Measurements from ENCODE around the gene PDP2.

DNA sequence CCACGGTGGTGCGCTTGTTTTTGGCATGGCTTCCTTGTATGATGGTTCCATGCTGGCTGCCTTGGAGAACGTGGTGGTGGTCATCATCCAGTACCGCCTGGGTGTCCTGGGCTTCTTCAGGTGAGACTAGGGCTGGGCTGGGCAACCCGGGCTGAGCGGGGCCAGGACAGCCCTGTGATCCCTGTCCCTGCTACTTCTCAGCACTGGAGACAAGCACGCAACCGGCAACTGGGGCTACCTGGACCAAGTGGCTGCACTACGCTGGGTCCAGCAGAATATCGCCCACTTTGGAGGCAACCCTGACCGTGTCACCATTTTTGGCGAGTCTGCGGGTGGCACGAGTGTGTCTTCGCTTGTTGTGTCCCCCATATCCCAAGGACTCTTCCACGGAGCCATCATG, 59.9 kb downstream of the PDP2 start:
- TF ChIP-seq GABPA (IDR thresholded peaks at IDR 0.05; ENCODE audit: low read depth) (no peak), POLR2AphosphoS5 (IDR thresholded peaks at IDR 0.05; ENCODE audit: low read depth) (no peak), SPI1 (IDR thresholded peaks at IDR 0.05; ENCODE audit: borderline replicate concordance, low read depth) (no peak)
- TF ChIP-seq, protein P1, sequence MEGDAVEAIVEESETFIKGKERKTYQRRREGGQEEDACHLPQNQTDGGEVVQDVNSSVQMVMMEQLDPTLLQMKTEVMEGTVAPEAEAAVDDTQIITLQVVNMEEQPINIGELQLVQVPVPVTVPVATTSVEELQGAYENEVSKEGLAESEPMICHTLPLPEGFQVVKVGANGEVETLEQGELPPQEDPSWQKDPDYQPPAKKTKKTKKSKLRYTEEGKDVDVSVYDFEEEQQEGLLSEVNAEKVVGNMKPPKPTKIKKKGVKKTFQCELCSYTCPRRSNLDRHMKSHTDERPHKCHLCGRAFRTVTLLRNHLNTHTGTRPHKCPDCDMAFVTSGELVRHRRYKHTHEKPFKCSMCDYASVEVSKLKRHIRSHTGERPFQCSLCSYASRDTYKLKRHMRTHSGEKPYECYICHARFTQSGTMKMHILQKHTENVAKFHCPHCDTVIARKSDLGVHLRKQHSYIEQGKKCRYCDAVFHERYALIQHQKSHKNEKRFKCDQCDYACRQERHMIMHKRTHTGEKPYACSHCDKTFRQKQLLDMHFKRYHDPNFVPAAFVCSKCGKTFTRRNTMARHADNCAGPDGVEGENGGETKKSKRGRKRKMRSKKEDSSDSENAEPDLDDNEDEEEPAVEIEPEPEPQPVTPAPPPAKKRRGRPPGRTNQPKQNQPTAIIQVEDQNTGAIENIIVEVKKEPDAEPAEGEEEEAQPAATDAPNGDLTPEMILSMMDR (IDR thresholded peaks at IDR 0.05; ENCODE audit: insufficient read depth, low read length): no peak
- TF ChIP-seq, protein P2, sequence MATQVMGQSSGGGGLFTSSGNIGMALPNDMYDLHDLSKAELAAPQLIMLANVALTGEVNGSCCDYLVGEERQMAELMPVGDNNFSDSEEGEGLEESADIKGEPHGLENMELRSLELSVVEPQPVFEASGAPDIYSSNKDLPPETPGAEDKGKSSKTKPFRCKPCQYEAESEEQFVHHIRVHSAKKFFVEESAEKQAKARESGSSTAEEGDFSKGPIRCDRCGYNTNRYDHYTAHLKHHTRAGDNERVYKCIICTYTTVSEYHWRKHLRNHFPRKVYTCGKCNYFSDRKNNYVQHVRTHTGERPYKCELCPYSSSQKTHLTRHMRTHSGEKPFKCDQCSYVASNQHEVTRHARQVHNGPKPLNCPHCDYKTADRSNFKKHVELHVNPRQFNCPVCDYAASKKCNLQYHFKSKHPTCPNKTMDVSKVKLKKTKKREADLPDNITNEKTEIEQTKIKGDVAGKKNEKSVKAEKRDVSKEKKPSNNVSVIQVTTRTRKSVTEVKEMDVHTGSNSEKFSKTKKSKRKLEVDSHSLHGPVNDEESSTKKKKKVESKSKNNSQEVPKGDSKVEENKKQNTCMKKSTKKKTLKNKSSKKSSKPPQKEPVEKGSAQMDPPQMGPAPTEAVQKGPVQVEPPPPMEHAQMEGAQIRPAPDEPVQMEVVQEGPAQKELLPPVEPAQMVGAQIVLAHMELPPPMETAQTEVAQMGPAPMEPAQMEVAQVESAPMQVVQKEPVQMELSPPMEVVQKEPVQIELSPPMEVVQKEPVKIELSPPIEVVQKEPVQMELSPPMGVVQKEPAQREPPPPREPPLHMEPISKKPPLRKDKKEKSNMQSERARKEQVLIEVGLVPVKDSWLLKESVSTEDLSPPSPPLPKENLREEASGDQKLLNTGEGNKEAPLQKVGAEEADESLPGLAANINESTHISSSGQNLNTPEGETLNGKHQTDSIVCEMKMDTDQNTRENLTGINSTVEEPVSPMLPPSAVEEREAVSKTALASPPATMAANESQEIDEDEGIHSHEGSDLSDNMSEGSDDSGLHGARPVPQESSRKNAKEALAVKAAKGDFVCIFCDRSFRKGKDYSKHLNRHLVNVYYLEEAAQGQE (IDR thresholded peaks at IDR 0.05; ENCODE audit: insufficient replicate concordance, low read depth): no peak

All from HL-60 (cell line).